Measurements from ENCODE around the gene BGLAP.

BGLAP gene

GRCh38 chr1:156281693-156282478 lies 39.9 kb downstream of the BGLAP start:
- no peak for TF ChIP-seq CTCF (IDR thresholded peaks at IDR 0.05; ENCODE audit: low read depth, low read length, missing control alignments)
- DNase-seq (ENCODE audit: extremely low read depth, low read depth) = no peak
- peak overlapping the region; percentile 77 for H3K4me3 ChIP-seq (replicated peaks; ENCODE audit: low read depth, low read length)

DNA sequence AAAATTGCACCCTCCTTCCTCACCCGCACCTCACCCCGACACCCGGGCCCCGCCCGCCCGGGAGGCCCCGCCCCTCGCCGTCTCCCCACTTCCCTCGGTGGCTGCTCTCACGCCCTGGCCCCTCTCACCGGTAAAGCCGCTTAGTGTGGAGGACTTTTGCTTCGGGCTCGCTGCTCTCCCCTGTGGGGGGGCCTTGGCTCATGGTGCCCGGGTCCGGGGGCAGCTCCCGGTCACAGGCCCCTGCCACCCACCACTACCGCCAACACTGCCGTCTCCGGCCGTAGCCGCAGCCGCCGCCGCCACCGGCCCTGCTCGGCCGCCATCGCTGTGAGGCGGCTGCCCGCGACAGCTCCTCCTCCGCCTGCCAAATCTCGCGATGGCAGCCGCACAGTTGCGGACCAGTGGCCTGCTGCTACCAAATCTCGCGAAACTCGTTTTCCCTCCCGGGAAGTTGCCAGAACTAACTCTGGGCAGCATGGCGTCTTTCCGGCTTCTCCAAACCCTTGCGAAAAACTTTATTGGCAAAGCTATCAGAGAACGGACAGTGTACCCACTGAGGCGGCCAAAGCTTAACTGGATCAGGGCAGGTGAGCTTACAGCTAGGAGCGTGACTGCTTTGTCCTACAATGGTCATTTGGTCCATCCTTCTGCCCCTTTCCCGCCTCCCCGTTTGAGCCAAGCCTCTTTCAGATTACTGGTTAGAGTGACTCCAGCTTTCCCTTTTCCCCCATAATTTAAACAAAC lies 40.7 kb downstream of the BGLAP start, which contains the start of gene SMG5:
Gene SMG5, minus strand, starts transcription at position 347 of the 744 bp plus-strand sequence. Its CDS starts 145 bp downstream, at position 202.
- peak within 1 kb of the TSS; percentile 77 for H3K4me3 ChIP-seq (replicated peaks; ENCODE audit: low read depth, low read length)
- peak; percentile 98 for DNase-seq (ENCODE audit: extremely low read depth, low read depth)
- TF ChIP-seq CTCF (IDR thresholded peaks at IDR 0.05; ENCODE audit: low read depth, low read length, missing control alignments) = no peak

DNA sequence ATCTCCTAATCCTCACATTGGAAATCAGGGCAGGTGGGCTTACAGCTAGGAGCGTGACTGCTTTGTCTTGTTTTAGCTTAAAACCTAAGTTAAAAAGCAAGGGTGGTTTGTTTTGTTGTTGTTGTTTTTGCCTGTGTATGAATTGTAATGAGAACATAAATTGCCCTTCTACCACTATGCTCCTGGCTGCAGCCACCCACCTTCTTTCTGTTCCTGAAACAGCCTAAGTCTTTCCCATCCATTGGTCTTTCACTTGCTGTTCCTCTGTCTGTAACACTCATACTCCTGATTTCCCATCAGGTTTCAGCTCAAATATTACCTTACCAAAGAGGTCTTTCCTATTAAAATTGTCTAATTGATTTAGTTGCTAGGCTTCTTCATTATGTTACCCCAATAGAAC lies 41.5 kb downstream of the BGLAP start:
- no peak for DNase-seq (ENCODE audit: extremely low read depth, low read depth)
- no peak for TF ChIP-seq CTCF (IDR thresholded peaks at IDR 0.05; ENCODE audit: low read depth, low read length, missing control alignments)
- H3K4me3 ChIP-seq (replicated peaks; ENCODE audit: low read depth, low read length) = peak overlapping the region; percentile 77

DNA sequence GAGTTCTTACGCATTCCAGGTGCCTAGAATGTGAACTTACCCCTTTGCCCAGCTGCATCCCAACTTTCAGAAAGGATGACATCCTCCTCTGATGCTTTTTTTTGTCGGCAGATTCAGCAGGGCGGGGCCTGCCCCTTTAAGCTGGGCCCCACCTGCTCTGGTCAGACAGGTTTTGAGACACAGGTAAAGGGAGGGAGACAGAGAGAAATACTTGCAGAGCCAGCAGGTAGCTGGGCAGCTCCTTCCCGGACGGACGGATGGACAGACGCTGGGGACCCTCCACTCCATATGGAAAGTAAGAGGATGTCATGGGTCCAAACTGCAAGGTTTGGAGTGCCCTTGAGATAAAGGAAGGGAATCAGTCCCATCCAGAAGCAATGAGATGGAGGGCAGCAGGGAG lies 42.1 kb downstream of the BGLAP start, which contains the start of gene TMEM79:
Gene TMEM79, plus strand, starts transcription at position 214 of the 400 bp plus-strand sequence. CDS start 902 bp downstream, outside the sequence.
- DNase-seq (ENCODE audit: extremely low read depth, low read depth) = no peak
- no peak for TF ChIP-seq CTCF (IDR thresholded peaks at IDR 0.05; ENCODE audit: low read depth, low read length, missing control alignments)
- H3K4me3 ChIP-seq (replicated peaks; ENCODE audit: low read depth, low read length) = peak within 1 kb of the TSS; percentile 77

DNA sequence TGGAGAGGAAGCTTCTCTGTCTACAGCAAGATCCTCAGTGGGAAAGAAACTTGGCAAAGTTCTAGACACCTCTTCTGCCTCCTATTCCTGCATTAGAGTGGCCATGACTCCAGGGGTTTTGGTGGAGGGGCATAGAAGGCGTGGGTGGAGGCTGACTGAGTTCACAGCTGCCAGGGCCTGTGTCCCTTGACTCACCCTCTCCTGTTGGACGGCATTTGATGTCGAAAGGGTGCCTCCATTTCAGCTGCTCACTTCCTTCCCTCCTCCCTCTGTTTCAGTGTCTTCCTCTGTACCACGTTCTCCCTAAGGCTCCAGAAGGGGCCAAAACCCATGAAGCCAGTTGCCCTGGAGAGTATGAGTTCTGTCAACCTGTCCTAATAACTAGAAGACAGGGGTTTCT lies 42.8 kb downstream of the BGLAP start:
- no peak for TF ChIP-seq CTCF (IDR thresholded peaks at IDR 0.05; ENCODE audit: low read depth, low read length, missing control alignments)
- DNase-seq (ENCODE audit: extremely low read depth, low read depth) = no peak
- H3K4me3 ChIP-seq (replicated peaks; ENCODE audit: low read depth, low read length) = no peak overlapping the region

DNA sequence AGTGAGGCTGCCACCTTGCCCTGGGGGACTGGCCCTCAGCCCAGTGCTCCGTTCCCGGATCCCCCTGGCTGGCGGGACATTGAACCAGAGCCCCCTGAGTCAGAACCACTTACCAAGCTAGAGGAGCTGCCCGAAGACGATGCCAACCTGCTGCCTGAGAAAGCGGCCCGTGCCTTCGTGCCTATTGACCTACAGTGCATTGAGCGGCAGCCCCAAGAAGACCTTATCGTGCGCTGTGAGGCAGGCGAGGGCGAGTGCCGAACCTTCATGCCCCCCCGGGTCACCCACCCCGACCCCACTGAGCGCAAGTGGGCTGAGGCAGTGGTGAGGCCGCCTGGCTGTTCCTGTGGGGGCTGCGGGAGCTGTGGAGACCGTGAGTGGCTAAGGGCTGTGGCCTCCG lies 43.5 kb downstream of the BGLAP start:
- no peak for DNase-seq (ENCODE audit: extremely low read depth, low read depth)
- H3K4me3 ChIP-seq (replicated peaks; ENCODE audit: low read depth, low read length) = no peak overlapping the region
- no peak for TF ChIP-seq CTCF (IDR thresholded peaks at IDR 0.05; ENCODE audit: low read depth, low read length, missing control alignments)
